HepG2 (cell line): ENCODE data around the gene PLEKHB1. TPM values are rescaled to one million over a fixed set of nuclear protein-coding genes. Genes with fewer than 3 reads are reported as not detected.
A peak's percentile ranks its signal among the peaks of the same experiment; 100 is the strongest.

Source experiments
- ATAC-seq: fragments of 200-7000 bp; cut with Tn5 transposase; 3 replicates; pipeline ENCODE4 v1.9.1; 2020; ENCODE audit warnings: mild to moderate bottlenecking, moderate library complexity
- BruUV-seq: library from RNA; stranded (reverse); fragments of 400-500 nt; replicated peaks from 2 replicates; lab custom pipeline; 2021; lab: Mats Ljungman, UMichigan
- CTCF ChIA-PET: fragments of 300-600 bp; formaldehyde crosslinking; extraction: SDS; loops from one replicate; lab custom pipeline; 2021; ENCODE audit warnings: low total read pairs, inconsistent platforms, low intra/inter-chr PET ratio; lab: Yijun Ruan, JAX
- POLR2A ChIA-PET: fragments of 350-600 bp; sonication (Branson Sonifier 250); formaldehyde crosslinking; loops from one replicate; lab custom pipeline; 2020; ENCODE audit warnings: antibody characterized with exemption, inconsistent platforms; lab: Yijun Ruan, JAX
- DNase-seq: peaks from one replicate; pipeline ENCODE4 v3.0.0-alpha.2; 2015; ENCODE audit warnings: low spot score
- FAIRE-seq: peaks from 3 replicates; lab custom pipeline; 2011; peaks lifted over from hg19 to GRCh38; lab: Jason Lieb, UNC
- H2AFZ ChIP-seq: one replicate; pipeline ENCODE4 v1.6.1; 2011; ENCODE audit warnings: low read length, inconsistent platforms
- H3K27ac ChIP-seq: fragments of 300-600 bp; 3 replicates; pipeline ENCODE4 v1.8.0; 2011; ENCODE audit warnings: mixed run types, mild to moderate bottlenecking, mixed read lengths, low read length, inconsistent platforms; ENCODE audit not compliant: insufficient read depth; ENCODE audit errors: extremely low read length
- H3K27me3 ChIP-seq, 2 experiments: fragments of 200-600 bp in 1 of 2; 2 replicates in 1 of 2; 3 replicates in 1 of 2; pipeline versions ENCODE4 v1.6.0 to v1.8.0; 2011; ENCODE audit warnings: low read length in 2 of 2, mild to moderate bottlenecking in 2 of 2, moderate library complexity in 2 of 2, inconsistent platforms in 1 of 2; ENCODE audit not compliant: insufficient read depth in 2 of 2, control insufficient read depth in 1 of 2
- H3K36me3 ChIP-seq, 2 experiments: fragments of 200-600 bp in 1 of 2; replicated peaks in 1 of 2; 2 replicates in 1 of 2; 3 replicates in 1 of 2; pipeline versions ENCODE4 v1.5.1 to v1.8.0; 2011; ENCODE audit warnings: low read length in 2 of 2, inconsistent platforms in 1 of 2; ENCODE audit not compliant: insufficient read depth in 2 of 2, control insufficient read depth in 1 of 2
- H3K4me1 ChIP-seq: 2 replicates; pipeline ENCODE4 v1.5.1; 2012; ENCODE audit warnings: low read length, inconsistent platforms; ENCODE audit not compliant: insufficient read depth
- H3K4me2 ChIP-seq: 2 replicates; pipeline ENCODE4 v1.6.0; 2011; ENCODE audit warnings: low read depth, low read length, inconsistent platforms
- H3K4me3 ChIP-seq, 3 experiments: fragments of 200-600 bp in 1 of 3; sonication (generic), shearing (Covaris generic) in 1 of 3; replicated peaks in 1 of 3; 2 replicates each; pipeline ENCODE4 v1.5.1; 2011 to 2016; ENCODE audit warnings: low read length in 3 of 3, inconsistent platforms in 2 of 3, low read depth in 2 of 3, mild to moderate bottlenecking in 2 of 3, control low read depth in 1 of 3, mixed read lengths in 1 of 3; ENCODE audit not compliant: insufficient read depth in 1 of 3
- H3K79me2 ChIP-seq: one replicate; pipeline ENCODE4 v1.6.1; 2011; ENCODE audit warnings: low read length, inconsistent platforms; ENCODE audit not compliant: insufficient read depth
- H3K9ac ChIP-seq: 2 replicates; pipeline ENCODE4 v1.6.0; 2011; ENCODE audit warnings: mild to moderate bottlenecking, low read depth, low read length, inconsistent platforms; ENCODE audit not compliant: insufficient read depth
- H3K9me3 ChIP-seq: 2 replicates; pipeline ENCODE4 v1.5.1; 2012; ENCODE audit warnings: mild to moderate bottlenecking, low read length
- H4K20me1 ChIP-seq: 2 replicates; pipeline ENCODE4 v1.6.0; 2011; ENCODE audit warnings: inconsistent platforms, mild to moderate bottlenecking, low read length, moderate library complexity; ENCODE audit not compliant: insufficient read depth
- GTF3A ChIP-seq: sonication (generic); formaldehyde crosslinking; conservative IDR thresholded peaks from 2 replicates; pipeline ENCODE4 v1.4.0; 2020; ENCODE audit warnings: mild to moderate bottlenecking, missing genetic modification reagents
- HIC2 ChIP-seq: sonication (generic); formaldehyde crosslinking; IDR thresholded peaks from 2 replicates; pipeline ENCODE4 v1.9.0; 2022; ENCODE audit warnings: low read depth, missing genetic modification reagents
- HOXA7 ChIP-seq: sonication (generic); formaldehyde crosslinking; IDR thresholded peaks from 2 replicates; pipeline ENCODE4 v1.8.1; 2022; ENCODE audit warnings: mild to moderate bottlenecking, missing genetic modification reagents, moderate library complexity
- TFE3 ChIP-seq: IDR thresholded peaks from 2 replicates; pipeline ENCODE4 v1.6.1; 2016
- TGIF2 ChIP-seq: IDR thresholded peaks from 2 replicates; pipeline ENCODE4 v1.6.1; 2016; ENCODE audit warnings: control low read depth, missing compliant biosample characterization
- THAP8 ChIP-seq: sonication (generic); formaldehyde crosslinking; IDR thresholded peaks from 2 replicates; pipeline ENCODE4 v1.5.1; 2020; ENCODE audit warnings: missing genetic modification reagents, mild to moderate bottlenecking, borderline replicate concordance
- U2AF2 ChIP-seq: fragments of 200-400 bp; formaldehyde crosslinking; IDR thresholded peaks from 2 replicates; pipeline ENCODE4 v1.6.1; 2017; ENCODE audit warnings: low read depth, mild to moderate bottlenecking, low read length
- ZBTB21 ChIP-seq: sonication (generic); formaldehyde crosslinking; IDR thresholded peaks from 2 replicates; pipeline ENCODE4 v1.4.0; 2020; ENCODE audit warnings: missing genetic modification reagents
- ZBTB46 ChIP-seq: sonication (generic); formaldehyde crosslinking; IDR thresholded peaks from 2 replicates; pipeline ENCODE4 v1.4.0; 2020; ENCODE audit warnings: mild to moderate bottlenecking, missing genetic modification reagents, borderline replicate concordance
- ZBTB7A ChIP-seq: sonication (generic); formaldehyde crosslinking; IDR thresholded peaks from 2 replicates; pipeline ENCODE4 v1.8.0; 2022; ENCODE audit warnings: mild to moderate bottlenecking, missing genetic modification reagents
- ZNF230 ChIP-seq: sonication (generic); formaldehyde crosslinking; IDR thresholded peaks from 2 replicates; pipeline ENCODE4 v1.4.0; 2020; ENCODE audit warnings: mild to moderate bottlenecking, missing genetic modification reagents
- ZNF460 ChIP-seq: sonication (generic); formaldehyde crosslinking; IDR thresholded peaks from 2 replicates; pipeline ENCODE4 v1.5.1; 2020; ENCODE audit warnings: missing genetic modification reagents, mild to moderate bottlenecking, borderline replicate concordance
- ZNF784 ChIP-seq: sonication (generic); formaldehyde crosslinking; IDR thresholded peaks from 2 replicates; pipeline ENCODE4 v1.5.1; 2020; ENCODE audit warnings: missing genetic modification reagents, mild to moderate bottlenecking, borderline replicate concordance
- ZUFSP ChIP-seq: sonication (generic); formaldehyde crosslinking; IDR thresholded peaks from 2 replicates; pipeline ENCODE4 v1.9.0; 2021; ENCODE audit warnings: missing genetic modification reagents, mild to moderate bottlenecking, borderline replicate concordance
- WGBS: methylation state at CpG from one replicate; pipeline ENCODE4 v1.1.6; 2017; ENCODE audit warnings: low lambda C conversion rate; 5-methylcytosine and 5-hydroxymethylcytosine counted together
- in situ Hi-C: cut with HindIII; loops from 2 replicates; pipeline ENCODE4 v1.10.0; 2017; ENCODE audit warnings: low pct_unique_long_range_greater_than_20kb; ENCODE audit not compliant: extremely low pct_ligation_motif_present
- intact Hi-C: fragments of 100-400 bp; cut with micrococcal nuclease; formaldehyde crosslinking; loops from one replicate; pipeline ENCODE4 v1.10.0; 2022; ENCODE audit not compliant: unreplicated experiment
- polyA plus RNA-seq, 8 experiments: library from polyadenylated mRNA; depleted of rRNA in 3 of 8; stranded (reverse) in 7 of 8; unstranded in 1 of 8; fragments of >200 nt; fragmentation: Illumina TruSeq in 4 of 8; extraction: Trizol in 4 of 8; gene quantifications; 2 replicates each; pipeline versions ENCODE4 v1.2.1 to v1.2.3, GENCODE V29; 2011 to 2016; ENCODE audit warnings: low read depth in 4 of 8, missing spikeins in 1 of 8, mixed read lengths in 1 of 8; ENCODE audit not compliant: insufficient read depth in 1 of 8
- total RNA-seq, 5 experiments: library from RNA; depleted of rRNA; stranded (reverse); fragments of >200 nt; fragmentation: Illumina TruSeq; extraction: Trizol; gene quantifications; 2 replicates each; pipeline ENCODE4 v1.2.3, GENCODE V29; 2016; ENCODE audit warnings: low read depth in 1 of 5

Gene PLEKHB1
- total and polyA plus RNA-seq, 2 of the 13 experiments (the other 11 are each of a cell fraction or from before 2014, with no cell fraction given) = 68.0 to 99.3 TPM

- BruUV-seq = no TSS peak
- no peak overlapping the region for H3K9ac ChIP-seq
- H3K36me3 ChIP-seq = no peaks in the 10 kb centered on the region
- DNase-seq (no peak), ATAC-seq (no peak), FAIRE-seq (no peak)
- no peak overlapping the region for H2AFZ ChIP-seq
- no peaks in the 10 kb centered on the region for H4K20me1 ChIP-seq
- CTCF ChIA-PET = no interaction called here
- H3K9me3 ChIP-seq = no peaks in the 10 kb centered on the region
- H3K79me2 ChIP-seq = peaks cover 2% of the 10 kb centered on the region
- 55% methylated on average over 16 of the region's 16 CpGs for WGBS
- no peak overlapping the region; a peak in 1 of 6 replicates for H3K4me3 ChIP-seq
- no peak overlapping the region for H3K27ac ChIP-seq
- peaks cover 50% of the 10 kb centered on the region for H3K4me1 ChIP-seq
- peaks cover 0 to 1% of the 10 kb centered on the region in 2 experiments; a peak in 2 of 5 replicates for H3K27me3 ChIP-seq
- POLR2A ChIA-PET = interaction anchor here (0.7 kb wide), 1 partner anchor 28 kb away, joined by 3 read pairs; no protein-coding TSS in a partner anchor
- intact Hi-C loops = no loop called here
- in situ Hi-C loops = no loop called here
- peak overlapping the region; percentile 29; the same call in 1 of the 2 replicates for H3K4me2 ChIP-seq
- TF ChIP-seq GTF3A (CRISPR knock-in tag) = no peak
- TF ChIP-seq U2AF2 = no peak
- TF ChIP-seq TGIF2 = no peak
- no peak for TF ChIP-seq TFE3 (CRISPR knock-in tag)
- no peak for TF ChIP-seq ZBTB7A (CRISPR knock-in tag)
- no peak for TF ChIP-seq HIC2 (CRISPR knock-in tag)
- TF ChIP-seq ZUFSP (CRISPR knock-in tag) = no peak
- TF ChIP-seq THAP8 (CRISPR knock-in tag) = no peak
- no peak for TF ChIP-seq ZBTB46 (CRISPR knock-in tag)
- no peak for TF ChIP-seq ZNF784 (CRISPR knock-in tag)
- no peak for TF ChIP-seq ZNF460 (CRISPR knock-in tag)
- TF ChIP-seq ZBTB21 (CRISPR knock-in tag) = no peak
- no peak for TF ChIP-seq ZNF230 (CRISPR knock-in tag)
- TF ChIP-seq HOXA7 (CRISPR knock-in tag) = no peak
These were observed 1.0 kb upstream of the PLEKHB1 start for GRCh38 chr11:73645121-73645969.
